HG03432 (cell line): ENCODE results near the gene ABCB9.
"Not testable (repeated sequence)": the region's sequence is repeated elsewhere in the genome, so short reads cannot be mapped to it uniquely, and the experiment has no call there.

ENCODE experiments used
- ATAC-seq: cut with Tn5 transposase; IDR thresholded peaks from one replicate; pipeline ENCODE4 v1.9.1; 2021; ENCODE audit warnings: mild to moderate bottlenecking, moderate library complexity; ENCODE audit not compliant: unreplicated experiment

ABCB9 gene

GRCh38 chr12:122903693-122904034, 62.6 kb downstream of the ABCB9 start:
- ATAC-seq = no peak

- no peak for ATAC-seq
Observed at GRCh38 chr12:122902854-122903692, 63.2 kb downstream of the ABCB9 start.

DNA sequence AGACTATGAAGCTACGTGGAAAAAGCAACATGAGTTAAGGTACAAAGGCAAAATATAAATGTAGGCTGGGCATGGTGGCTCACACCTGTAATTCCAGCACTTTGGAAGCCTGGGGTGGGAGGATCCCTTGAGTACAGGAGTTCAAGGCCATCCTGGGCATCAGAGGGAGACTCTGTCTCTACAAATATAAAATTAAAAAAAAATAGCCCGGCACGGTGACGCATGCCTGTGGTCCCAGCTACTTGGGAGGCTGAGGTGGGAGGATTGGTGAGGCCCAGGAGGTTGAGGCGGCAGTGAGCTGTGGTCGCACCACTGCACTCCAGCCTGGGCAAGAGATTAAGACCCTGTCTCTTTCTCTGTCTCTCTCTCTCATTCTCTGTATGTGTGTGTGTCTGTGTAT, 66.4 kb downstream of the ABCB9 start:
- no peak for ATAC-seq

- ATAC-seq = no peak
Observed at GRCh38 chr12:122896662-122897061, 69.6 kb downstream of the ABCB9 start.

GRCh38 chr12:122895704-122896636, 70.3 kb downstream of the ABCB9 start, which contains the start of gene VPS37B:
VPS37B (minus strand) TSS chr12:122896124; CDS start chr12:122896062, 62 bp downstream.
- peak; percentile 65 for ATAC-seq

- no peak for ATAC-seq
Observed at GRCh38 chr12:122895320-122895703, 71.0 kb downstream of the ABCB9 start.

DNA sequence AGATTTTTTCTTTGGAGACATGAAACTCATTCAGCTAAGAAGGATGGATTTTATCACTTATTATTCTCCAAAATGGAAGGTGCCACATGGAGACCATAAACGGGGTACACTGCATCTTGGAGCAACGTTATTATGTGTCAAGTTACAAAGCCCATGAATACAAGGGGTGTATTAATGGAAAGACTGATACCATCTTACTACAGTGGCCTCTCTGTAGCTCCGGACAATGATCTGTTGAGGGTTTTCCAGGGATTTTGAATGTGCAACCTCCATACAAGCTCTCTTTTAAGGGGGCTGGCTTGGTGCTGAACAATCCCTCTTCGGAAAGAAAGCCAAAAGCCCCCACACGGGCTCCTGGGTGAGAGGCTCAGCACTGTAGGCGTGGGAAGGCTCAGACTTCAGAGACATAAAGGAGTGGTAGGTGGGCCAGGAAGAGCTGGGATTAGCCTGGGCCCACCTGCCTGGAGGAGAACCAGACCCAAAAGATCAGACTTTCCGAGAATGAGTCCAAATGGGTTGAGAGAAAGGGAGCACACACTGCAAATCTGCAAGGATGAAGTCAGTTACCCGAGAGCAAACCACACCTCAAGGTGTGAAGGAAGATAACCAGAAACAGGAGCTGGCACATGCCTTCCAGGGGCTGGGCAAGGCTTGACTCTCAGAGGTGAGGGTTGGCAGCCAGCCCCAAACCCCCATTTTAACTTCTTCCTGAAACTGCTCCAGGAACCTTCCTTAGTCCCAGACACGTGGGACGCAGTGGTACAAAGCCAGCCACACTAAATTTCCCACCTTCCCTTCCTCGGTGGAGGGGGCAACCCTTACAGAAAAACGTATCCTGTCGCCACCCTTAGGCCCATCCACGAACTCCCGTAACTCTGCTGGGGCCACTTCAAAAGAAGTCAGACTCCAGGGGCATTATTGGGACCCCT, 71.8 kb downstream of the ABCB9 start:
- no peak for ATAC-seq

GRCh38 chr12:122893208-122894153, 72.8 kb downstream of the ABCB9 start:
- ATAC-seq = no peak

GRCh38 chr12:122892724-122893123, 73.5 kb downstream of the ABCB9 start:
- not testable (repeated sequence) for ATAC-seq

DNA sequence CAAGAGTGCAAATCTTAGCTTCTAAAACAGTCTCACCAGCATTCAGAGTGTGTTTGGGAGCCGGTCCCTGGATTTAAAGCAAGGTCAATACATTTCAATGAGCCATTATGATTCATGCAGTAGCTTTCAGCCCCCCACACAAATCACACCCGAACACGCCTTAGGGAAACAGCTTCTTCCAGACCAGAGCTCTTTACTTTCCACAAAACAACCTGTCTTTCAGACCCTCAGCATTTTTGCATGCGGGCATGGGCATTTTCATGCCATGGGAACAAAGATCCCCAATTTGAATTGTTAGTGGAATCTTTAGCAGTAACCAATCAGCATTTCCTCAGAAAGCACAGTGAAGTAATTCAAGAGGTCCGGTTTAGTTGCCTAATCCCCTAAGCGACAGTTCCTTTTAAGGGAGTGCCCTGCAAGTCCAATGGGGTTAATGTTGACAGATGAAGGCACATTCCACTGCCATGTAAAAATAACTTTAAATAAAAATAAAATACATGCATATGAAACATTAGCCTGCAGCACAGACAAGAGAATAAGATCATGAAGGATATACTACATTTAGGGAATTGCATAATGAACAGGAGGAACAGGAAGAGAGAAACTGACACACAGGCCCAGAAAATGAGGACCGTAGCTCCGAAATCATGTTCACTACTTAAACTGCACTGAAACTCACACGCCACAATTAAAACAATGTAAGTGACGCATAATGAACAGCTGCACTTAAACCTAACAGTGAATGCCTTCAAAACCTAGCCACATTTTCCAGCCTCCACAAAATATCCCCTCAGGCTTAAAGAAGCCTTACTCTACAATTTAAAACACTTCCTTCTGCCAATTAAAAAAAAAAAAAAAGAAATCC, 74.4 kb downstream of the ABCB9 start:
- ATAC-seq = no peak

GRCh38 chr12:122889761-122890520, 76.3 kb downstream of the ABCB9 start:
- ATAC-seq = no peak

- no peak for ATAC-seq
Observed at GRCh38 chr12:122888232-122888752, 78.0 kb downstream of the ABCB9 start.

GRCh38 chr12:122887819-122888212, 78.4 kb downstream of the ABCB9 start:
- peak; percentile 33 for ATAC-seq

DNA sequence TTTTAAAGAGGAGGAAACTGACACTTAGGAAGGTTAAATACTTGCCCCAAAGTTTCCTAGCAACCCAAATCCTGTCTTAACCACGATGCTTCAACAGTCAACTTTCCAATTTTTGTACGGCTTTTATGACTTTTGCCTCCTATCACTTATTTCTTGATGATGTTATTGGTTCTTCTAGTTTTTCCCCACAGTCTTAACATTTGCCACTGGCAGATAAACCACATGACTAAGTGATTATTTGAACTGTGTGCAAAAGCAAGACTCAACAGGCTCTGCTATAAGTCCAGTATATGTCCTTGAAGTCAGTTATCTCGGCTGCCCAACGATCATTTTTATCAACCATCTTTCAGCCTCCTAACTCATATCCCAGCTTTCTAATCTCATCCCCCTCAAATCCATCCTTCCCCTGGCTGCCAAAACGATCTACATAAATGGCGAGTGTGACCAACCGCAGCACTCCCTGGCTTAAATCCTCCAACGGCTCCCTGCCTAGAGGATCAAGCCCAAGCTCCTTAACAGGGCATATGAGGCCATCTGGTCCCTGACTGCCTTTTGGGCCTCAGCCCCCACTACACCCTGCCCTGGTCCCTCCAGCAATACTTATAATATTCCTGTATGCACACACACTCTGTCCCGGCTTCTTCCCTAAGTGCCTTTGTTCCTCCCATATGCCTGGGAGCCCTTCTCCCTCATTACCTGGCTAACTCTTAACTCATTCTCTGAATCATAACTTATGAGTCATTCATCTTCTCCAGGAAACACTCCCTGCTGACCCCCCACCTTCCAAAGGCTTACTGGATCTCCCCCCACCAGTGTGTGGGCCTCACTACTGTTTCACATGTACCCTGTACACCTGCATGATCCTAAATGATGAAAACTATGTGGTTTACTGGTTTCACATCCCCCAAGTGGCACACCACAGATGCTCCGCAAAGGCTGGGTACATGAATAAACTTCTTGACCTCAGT, 79.1 kb downstream of the ABCB9 start:
- ATAC-seq = peak; percentile 70

- no peak for ATAC-seq
Observed at GRCh38 chr12:122886161-122886560, 80.1 kb downstream of the ABCB9 start.

GRCh38 chr12:122884860-122885259, 81.4 kb downstream of the ABCB9 start:
- no peak for ATAC-seq
